ENCODE results near the gene BCL2L15. TPM values are rescaled to one million over a fixed set of nuclear protein-coding genes. Genes with fewer than 3 reads are reported as not detected.

Gene BCL2L15
- total and polyA plus RNA-seq, 10 of the 15 experiments (the other 5 are each of a cell fraction or from before 2014, with no cell fraction given): 0.42 to 1.2 (median 0.59) TPM

DNA sequence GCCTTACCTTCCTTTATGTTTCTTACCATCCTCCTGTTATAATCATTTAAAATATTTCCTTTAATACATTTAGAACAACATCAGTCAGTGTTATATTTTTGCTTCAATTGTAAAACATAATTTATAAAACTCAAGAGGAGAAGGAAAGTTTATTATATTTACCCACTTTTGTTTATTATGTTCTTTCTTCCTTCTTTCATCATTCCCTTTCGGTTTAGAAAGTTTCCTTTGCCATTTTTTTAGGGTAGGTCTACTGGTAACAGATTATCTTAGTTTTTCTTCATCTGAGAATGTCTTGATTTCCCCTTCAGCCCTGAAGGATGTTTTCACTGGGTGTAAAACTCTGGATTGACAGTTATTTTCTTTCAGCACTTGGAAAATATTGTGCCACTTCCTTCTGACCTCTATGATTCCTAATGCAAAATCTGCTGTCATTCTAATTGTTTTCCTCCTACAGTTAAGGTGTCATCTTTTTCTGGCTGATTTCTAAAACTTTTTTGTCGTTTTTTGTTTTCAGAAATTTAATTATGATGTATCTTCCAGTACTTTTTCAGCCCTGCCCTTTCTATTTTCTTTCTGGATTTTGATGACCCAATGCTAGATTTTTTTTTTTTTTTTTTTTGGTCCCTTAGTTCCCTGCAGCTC is 40.9 kb downstream of the BCL2L15 start:
- Histone ChIP-seq H3K27me3 (replicated peaks in 1 of 2; ENCODE audit: control insufficient read depth in 2 of 2, insufficient read depth in 2 of 2, low read length in 1 of 2) (no peaks in the 10 kb centered on the region), H3K4me3 (no peak overlapping the region), H3K36me3 (ENCODE audit: control insufficient read depth in 2 of 2, insufficient read depth in 2 of 2, low read length in 1 of 2) (peaks cover 0 to 9% of the 10 kb centered on the region in 2 experiments; a peak in 1 of 4 replicates), H3K9ac (ENCODE audit: control insufficient read depth, insufficient read depth, low read length) (no peak overlapping the region), H3K9me3 (replicated peaks; ENCODE audit: control insufficient read depth, insufficient read depth, low read length) (peaks cover 4% of the 10 kb centered on the region; the same call in 2 of the 3 replicates), H3K27ac (ENCODE audit: control insufficient read depth, insufficient read depth) (no peak overlapping the region), H2AFZ (ENCODE audit: control insufficient read depth, low read depth, low read length) (no peak overlapping the region), H3K4me2 (ENCODE audit: control insufficient read depth, insufficient read depth) (no peak overlapping the region), H3K4me1 (ENCODE audit: control insufficient read depth, insufficient read depth, low read length) (no peaks in the 10 kb centered on the region), H3K79me2 (ENCODE audit: control insufficient read depth, insufficient read depth, low read length) (no peaks in the 10 kb centered on the region), H4K20me1 (ENCODE audit: control insufficient read depth, insufficient read depth) (no peaks in the 10 kb centered on the region)
- FAIRE-seq: no peak
- ChIA-PET SMC1A (ENCODE audit: uncharacterized antibody, unreplicated experiment) (no interaction called here), RAD21 (ENCODE audit: unreplicated experiment) (no interaction called here), POLR2A (interaction anchor here (0.7 kb wide), 1 partner anchor 129 kb away, joined by 5 read pairs; no protein-coding TSS in a partner anchor), CTCF (no interaction called here)
- TSS peak; percentile 50 for BruUV-seq (replicated peaks)
- DNase-seq (ENCODE audit: low read depth, low spot score): no peak
- intact Hi-C loops (cut with micrococcal nuclease; ENCODE audit: unreplicated experiment): no loop called here
- no peak for ATAC-seq
- WGBS (ENCODE audit: insufficient coverage, insufficient replicate concordance, low lambda C conversion rate, missing lambda C conversion rate): 92% methylated on average over 2 of the region's 2 CpGs
- TF ChIP-seq NBN (IDR thresholded peaks at IDR 0.05) (0 out of 2 replicates have a peak, but pooled peaks have one; percentile 31), POLR2AphosphoS5 (IDR thresholded peaks at IDR 0.05; ENCODE audit: low read length) (no peak), BACH1 (IDR thresholded peaks at IDR 0.05; ENCODE audit: borderline replicate concordance) (no peak), ZNF217 (IDR thresholded peaks at IDR 0.05) (no peak), CBX5 (IDR thresholded peaks at IDR 0.05; ENCODE audit: low read depth) (peak; percentile 45; the same call in 1 of the 2 replicates), GABPA (IDR thresholded peaks at IDR 0.05; ENCODE audit: low read depth) (no peak), EZH2 (IDR thresholded peaks at IDR 0.05; ENCODE audit: borderline replicate concordance, control insufficient read depth, low read depth, low read length) (no peak), NR2F1 (conservative IDR thresholded peaks at IDR 0.05) (peak; percentile 77)
- in situ Hi-C loops (cut with MboI): no loop called here

Data from GM12878 (cell line).